Measurements from ENCODE around the gene BMI1.

Gene BMI1

GRCh38 chr10:22322641-22323160 lies 1.8 kb downstream of the BMI1 start:
- Histone ChIP-seq H3K36me3 (ENCODE audit: insufficient read depth, low read length) (peaks cover 12% of the 10 kb centered on the region), H3K27me3 (ENCODE audit: insufficient read depth, low read length) (peaks cover 10% of the 10 kb centered on the region), H2AFZ (ENCODE audit: low read depth, low read length) (no peak overlapping the region), H3K4me1 (ENCODE audit: insufficient read depth, low read length) (peaks cover 54% of the 10 kb centered on the region), H3K9me3 (ENCODE audit: low read length) (no peaks in the 10 kb centered on the region), H3K4me3 (ENCODE audit: low read length) (peak overlapping the region; percentile 69)

- Histone ChIP-seq H3K4me1 (ENCODE audit: insufficient read depth, low read length) (peaks cover 45% of the 10 kb centered on the region), H3K4me3 (ENCODE audit: low read length) (peak overlapping the region; percentile 69), H3K27me3 (ENCODE audit: insufficient read depth, low read length) (peaks cover 10% of the 10 kb centered on the region), H3K9me3 (ENCODE audit: low read length) (no peaks in the 10 kb centered on the region), H3K36me3 (ENCODE audit: insufficient read depth, low read length) (peaks cover 22% of the 10 kb centered on the region), H2AFZ (ENCODE audit: low read depth, low read length) (no peak overlapping the region)
Observed at GRCh38 chr10:22323538-22324305, 2.8 kb downstream of the BMI1 start.

DNA sequence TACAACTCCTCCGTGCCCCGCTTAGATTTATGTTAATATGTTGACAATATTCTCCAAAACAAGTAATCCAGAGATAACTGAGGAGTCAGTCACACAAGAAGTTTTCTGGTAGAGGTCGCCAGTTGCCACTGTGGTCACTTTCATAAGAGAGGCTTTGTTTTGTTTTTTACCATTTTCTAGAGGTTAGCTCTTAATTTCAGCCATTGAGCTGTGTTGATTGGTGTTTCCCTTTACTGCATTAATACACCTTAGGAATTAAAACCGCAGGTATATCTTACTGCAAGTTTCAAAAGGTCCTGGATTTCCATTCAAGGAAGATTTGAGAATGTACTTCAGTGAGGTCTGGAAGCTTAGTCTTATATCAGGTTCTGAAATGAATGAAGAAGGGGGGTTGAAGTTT lies 3.5 kb downstream of the BMI1 start:
- Histone ChIP-seq H3K27me3 (ENCODE audit: insufficient read depth, low read length) (peaks cover 10% of the 10 kb centered on the region), H2AFZ (ENCODE audit: low read depth, low read length) (no peak overlapping the region), H3K4me3 (ENCODE audit: low read length) (peak overlapping the region; percentile 69), H3K36me3 (ENCODE audit: insufficient read depth, low read length) (peaks cover 28% of the 10 kb centered on the region), H3K4me1 (ENCODE audit: insufficient read depth, low read length) (peaks cover 44% of the 10 kb centered on the region), H3K9me3 (ENCODE audit: low read length) (peaks cover 2% of the 10 kb centered on the region)

DNA sequence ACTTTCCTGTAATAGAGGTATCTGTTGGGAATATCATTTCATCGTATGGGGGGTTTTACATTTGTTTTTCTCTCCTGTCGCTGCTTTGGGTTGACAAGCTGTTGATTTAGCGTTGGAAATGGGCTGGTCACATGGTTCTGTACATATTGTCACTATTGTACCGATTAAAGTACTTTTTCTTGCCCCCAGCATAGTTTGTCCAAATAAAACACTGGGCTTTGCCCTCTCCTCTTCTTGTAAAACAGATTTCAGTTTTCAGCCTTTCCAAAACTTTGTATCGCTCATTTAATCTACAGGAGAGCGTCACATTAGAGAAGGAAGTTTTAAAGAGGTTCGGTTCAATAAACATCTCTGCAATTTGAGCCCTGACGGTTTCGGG lies 4.0 kb downstream of the BMI1 start:
- peaks cover 10% of the 10 kb centered on the region for H3K27me3 ChIP-seq (ENCODE audit: insufficient read depth, low read length)
- peaks cover 33% of the 10 kb centered on the region for H3K36me3 ChIP-seq (ENCODE audit: insufficient read depth, low read length)
- no peak overlapping the region for H2AFZ ChIP-seq (ENCODE audit: low read depth, low read length)
- peaks cover 39% of the 10 kb centered on the region for H3K4me1 ChIP-seq (ENCODE audit: insufficient read depth, low read length)
- peaks cover 2% of the 10 kb centered on the region for H3K9me3 ChIP-seq (ENCODE audit: low read length)
- peak overlapping the region; percentile 69 for H3K4me3 ChIP-seq (ENCODE audit: low read length)

GRCh38 chr10:22325272-22326144 lies 4.6 kb downstream of the BMI1 start:
- no peak overlapping the region for H2AFZ ChIP-seq (ENCODE audit: low read depth, low read length)
- H3K4me3 ChIP-seq (ENCODE audit: low read length), result peak overlapping the region; percentile 69
- peaks cover 2% of the 10 kb centered on the region for H3K9me3 ChIP-seq (ENCODE audit: low read length)
- H3K36me3 ChIP-seq (ENCODE audit: insufficient read depth, low read length), result peaks cover 37% of the 10 kb centered on the region
- peaks cover 10% of the 10 kb centered on the region for H3K27me3 ChIP-seq (ENCODE audit: insufficient read depth, low read length)
- peaks cover 37% of the 10 kb centered on the region for H3K4me1 ChIP-seq (ENCODE audit: insufficient read depth, low read length)

- Histone ChIP-seq H3K4me3 (ENCODE audit: low read length) (peak overlapping the region; percentile 62), H2AFZ (ENCODE audit: low read depth, low read length) (no peak overlapping the region), H3K9me3 (ENCODE audit: low read length) (peaks cover 2% of the 10 kb centered on the region), H3K4me1 (ENCODE audit: insufficient read depth, low read length) (peaks cover 37% of the 10 kb centered on the region), H3K36me3 (ENCODE audit: insufficient read depth, low read length) (peaks cover 41% of the 10 kb centered on the region), H3K27me3 (ENCODE audit: insufficient read depth, low read length) (peaks cover 10% of the 10 kb centered on the region)
Observed at GRCh38 chr10:22326145-22326702, 5.3 kb downstream of the BMI1 start.

- Histone ChIP-seq H3K4me3 (ENCODE audit: low read length) (no peak overlapping the region), H3K27me3 (ENCODE audit: insufficient read depth, low read length) (no peaks in the 10 kb centered on the region), H3K9me3 (ENCODE audit: low read length) (peaks cover 5% of the 10 kb centered on the region), H3K36me3 (ENCODE audit: insufficient read depth, low read length) (peaks cover 47% of the 10 kb centered on the region), H2AFZ (ENCODE audit: low read depth, low read length) (no peak overlapping the region), H3K4me1 (ENCODE audit: insufficient read depth, low read length) (peaks cover 21% of the 10 kb centered on the region)
Observed at GRCh38 chr10:22329150-22329549, 8.3 kb downstream of the BMI1 start.

DNA sequence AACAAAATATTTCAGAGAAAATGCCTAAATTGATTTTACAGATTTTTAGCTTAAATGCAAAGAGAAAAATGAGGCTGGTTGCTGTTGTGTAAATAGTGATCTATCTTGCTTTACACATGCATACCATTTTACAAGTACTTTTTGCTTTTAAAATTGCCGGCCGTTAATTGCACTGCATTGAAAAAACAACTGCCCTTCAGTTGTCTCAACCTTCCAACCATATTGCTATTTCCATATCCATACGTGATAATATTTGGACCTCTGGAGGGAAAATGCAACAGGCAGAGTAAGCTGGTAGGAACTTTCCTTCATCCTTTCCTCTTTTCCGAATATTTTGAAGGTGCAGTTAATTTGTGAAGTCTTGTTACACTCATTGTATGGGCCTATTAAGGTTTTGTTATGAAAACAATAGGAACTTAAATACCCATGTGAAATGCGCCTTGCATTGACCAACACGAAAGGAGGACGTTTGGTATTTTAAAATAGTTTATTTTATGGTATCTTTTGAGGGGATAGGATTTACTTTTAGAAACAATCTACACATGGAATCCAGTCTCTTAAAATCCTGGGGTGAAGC lies 11.3 kb downstream of the BMI1 start:
- H3K27me3 ChIP-seq (ENCODE audit: insufficient read depth, low read length), result no peaks in the 10 kb centered on the region
- no peak overlapping the region for H2AFZ ChIP-seq (ENCODE audit: low read depth, low read length)
- peaks cover 1% of the 10 kb centered on the region for H3K4me1 ChIP-seq (ENCODE audit: insufficient read depth, low read length)
- peaks cover 40% of the 10 kb centered on the region for H3K36me3 ChIP-seq (ENCODE audit: insufficient read depth, low read length)
- H3K4me3 ChIP-seq (ENCODE audit: low read length), result no peak overlapping the region
- H3K9me3 ChIP-seq (ENCODE audit: low read length), result peaks cover 16% of the 10 kb centered on the region

DNA sequence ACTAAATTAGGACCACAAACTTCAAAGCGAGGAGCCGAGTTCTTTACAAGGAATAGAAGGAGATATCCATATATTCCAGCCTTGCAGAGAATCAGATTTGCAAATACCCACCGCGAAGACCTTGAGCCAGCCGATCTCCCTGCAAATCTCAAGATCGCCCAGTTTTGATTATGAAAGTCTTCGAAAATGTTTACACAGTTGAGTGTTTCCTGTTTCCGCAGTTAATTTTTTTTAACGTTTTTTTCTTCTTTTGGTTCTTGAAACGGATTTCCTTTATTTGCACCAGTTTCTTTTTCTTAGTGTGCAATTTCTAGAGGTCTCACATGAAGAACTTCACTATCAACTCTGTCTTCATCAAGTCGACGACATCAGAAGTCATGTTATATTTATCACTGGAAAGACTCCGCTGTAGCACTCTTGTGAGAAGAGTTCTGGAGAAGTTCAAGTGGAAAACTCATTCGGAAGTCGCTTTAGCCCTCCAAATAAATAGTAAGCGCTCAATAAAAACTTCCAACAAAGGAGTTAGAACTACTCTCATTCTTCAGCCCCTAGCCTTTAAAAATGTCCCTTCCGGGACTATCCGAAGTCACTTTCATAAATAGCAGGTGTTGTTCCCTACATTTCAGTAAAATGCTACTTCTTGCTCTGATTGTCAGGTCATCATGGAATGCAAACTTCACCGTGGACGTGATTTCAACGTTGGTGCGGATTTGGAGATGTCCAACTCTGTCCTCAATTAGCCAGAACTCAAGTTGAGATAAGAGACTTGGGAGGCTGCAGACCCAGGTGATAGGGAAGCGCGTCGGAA lies 12.5 kb downstream of the BMI1 start:
- H3K4me1 ChIP-seq (ENCODE audit: insufficient read depth, low read length), result no peaks in the 10 kb centered on the region

GRCh38 chr10:22333975-22334282 lies 13.0 kb downstream of the BMI1 start:
- Histone ChIP-seq H3K9me3 (ENCODE audit: low read length) (peaks cover 16% of the 10 kb centered on the region), H3K36me3 (ENCODE audit: insufficient read depth, low read length) (peaks cover 24% of the 10 kb centered on the region), H2AFZ (ENCODE audit: low read depth, low read length) (no peak overlapping the region), H3K27me3 (ENCODE audit: insufficient read depth, low read length) (peaks cover 17% of the 10 kb centered on the region), H3K4me1 (ENCODE audit: insufficient read depth, low read length) (no peaks in the 10 kb centered on the region), H3K4me3 (ENCODE audit: low read length) (no peak overlapping the region)

More for the DNA sequence above, 12.5 kb downstream of the BMI1 start:
- Histone ChIP-seq H3K27me3 (ENCODE audit: insufficient read depth, low read length) (peaks cover 11% of the 10 kb centered on the region), H3K9me3 (ENCODE audit: low read length) (peaks cover 16% of the 10 kb centered on the region), H2AFZ (ENCODE audit: low read depth, low read length) (no peak overlapping the region), H3K36me3 (ENCODE audit: insufficient read depth, low read length) (peaks cover 29% of the 10 kb centered on the region), H3K4me3 (ENCODE audit: low read length) (no peak overlapping the region)

DNA sequence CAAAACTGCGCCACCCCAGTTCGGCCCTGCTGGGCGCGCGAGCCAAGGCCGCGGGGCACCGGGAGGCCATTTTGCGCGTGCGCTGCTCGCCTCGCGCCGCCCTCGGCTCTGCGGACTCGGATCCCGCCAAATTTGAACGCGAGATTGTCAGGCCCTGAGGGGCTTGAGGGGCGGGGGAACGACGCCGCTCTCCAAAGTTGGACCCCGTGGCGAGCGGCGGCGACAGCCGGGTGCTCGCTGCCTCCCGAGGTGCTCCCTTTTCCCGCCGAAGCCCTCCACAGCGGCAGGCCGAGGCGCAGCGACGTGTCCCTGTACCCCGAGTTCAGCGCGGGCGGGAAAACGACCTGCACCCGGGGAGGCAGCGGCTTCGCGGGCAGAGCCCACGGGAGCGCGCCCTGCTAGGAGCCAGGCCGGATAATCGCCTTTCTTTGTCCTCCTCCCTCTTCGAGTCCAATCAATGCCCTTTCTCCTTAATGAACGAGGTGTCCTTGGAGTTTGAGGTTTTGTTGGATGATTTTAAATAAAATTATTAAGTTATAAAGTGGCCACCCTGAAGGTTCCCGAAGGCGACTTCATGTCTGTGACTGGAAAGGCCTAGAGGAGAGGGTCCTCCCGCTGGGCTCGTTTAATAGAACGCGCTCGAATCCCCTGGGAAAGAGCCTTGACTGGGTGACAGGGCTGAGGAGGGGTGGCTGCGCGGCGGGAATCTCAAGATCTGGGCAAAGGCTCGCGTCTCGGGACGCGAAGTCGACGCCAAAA lies 13.7 kb downstream of the BMI1 start:
- Histone ChIP-seq H3K27me3 (ENCODE audit: insufficient read depth, low read length) (peaks cover 22% of the 10 kb centered on the region), H3K36me3 (ENCODE audit: insufficient read depth, low read length) (peaks cover 17% of the 10 kb centered on the region), H3K4me1 (ENCODE audit: insufficient read depth, low read length) (no peaks in the 10 kb centered on the region), H3K4me3 (ENCODE audit: low read length) (no peak overlapping the region), H2AFZ (ENCODE audit: low read depth, low read length) (no peak overlapping the region), H3K9me3 (ENCODE audit: low read length) (peaks cover 14% of the 10 kb centered on the region)

Data from neuron (in vitro differentiated cells).